Raji (cell line): ENCODE data around the gene EYS.

Source experiments
- POLR2A ChIP-seq: IDR thresholded peaks from 2 replicates; pipeline ENCODE4 v1.6.1; 2011; ENCODE audit warnings: low read depth, low read length, control low read depth; ENCODE audit not compliant: insufficient read depth

The EYS gene

DNA sequence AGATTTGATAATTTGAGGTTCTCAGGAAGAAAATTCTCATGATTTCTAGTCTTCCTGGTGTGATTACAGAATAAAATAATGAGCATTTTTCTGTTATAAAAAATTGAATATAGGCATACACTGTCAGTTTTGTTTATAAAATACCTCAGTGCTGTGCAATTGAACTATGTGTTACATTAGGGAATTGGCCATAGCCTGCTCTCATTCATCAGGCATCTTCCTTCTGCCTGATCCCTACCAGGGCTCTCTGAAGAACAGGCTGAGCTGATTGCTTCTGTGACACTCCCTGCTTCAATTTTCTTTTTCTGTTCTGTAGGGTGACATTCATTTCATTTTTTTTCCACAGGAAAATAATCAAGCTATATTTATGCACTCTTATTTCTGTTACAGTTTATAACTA lies 1908.6 kb downstream of the EYS start:
- no peak for TF ChIP-seq POLR2A

DNA sequence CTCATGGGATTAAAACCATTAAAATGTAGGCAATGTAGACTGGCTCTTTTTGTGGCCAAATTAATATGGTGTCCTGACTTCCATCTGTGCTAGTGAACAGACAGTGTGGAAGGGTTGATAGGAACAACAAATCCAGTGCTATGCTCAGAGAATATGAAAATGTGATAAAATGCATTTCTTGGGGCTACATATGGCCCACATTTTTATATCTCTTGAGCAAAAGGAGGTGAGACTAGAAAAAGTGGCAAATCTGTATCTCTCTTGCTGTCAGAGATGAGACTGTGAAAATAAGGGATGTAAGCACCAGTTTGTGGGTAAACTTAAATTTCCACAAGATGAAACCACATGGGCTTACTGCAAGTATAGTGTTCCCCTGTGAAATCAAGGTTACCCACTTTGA lies 1909.3 kb downstream of the EYS start:
- TF ChIP-seq POLR2A = no peak

DNA sequence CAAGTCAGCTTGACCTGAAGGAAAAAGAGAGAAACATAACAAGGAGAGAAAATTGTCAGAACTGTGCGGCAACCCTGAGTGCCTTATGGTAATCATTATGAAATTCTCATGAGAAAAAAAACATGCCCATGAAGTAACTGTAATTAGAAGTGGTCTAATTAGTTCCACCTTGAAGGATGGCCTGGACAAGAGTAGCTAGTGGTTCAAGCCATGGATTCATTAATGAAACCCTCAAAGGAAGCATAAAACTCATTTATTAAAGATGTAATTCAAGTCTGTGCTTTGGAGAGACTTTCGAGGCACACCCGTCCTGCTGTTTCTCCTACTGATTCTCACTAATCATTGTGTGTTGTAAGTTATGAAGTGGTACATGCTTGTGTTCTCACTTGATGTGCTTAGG lies 1911.2 kb downstream of the EYS start:
- TF ChIP-seq POLR2A = no peak

DNA sequence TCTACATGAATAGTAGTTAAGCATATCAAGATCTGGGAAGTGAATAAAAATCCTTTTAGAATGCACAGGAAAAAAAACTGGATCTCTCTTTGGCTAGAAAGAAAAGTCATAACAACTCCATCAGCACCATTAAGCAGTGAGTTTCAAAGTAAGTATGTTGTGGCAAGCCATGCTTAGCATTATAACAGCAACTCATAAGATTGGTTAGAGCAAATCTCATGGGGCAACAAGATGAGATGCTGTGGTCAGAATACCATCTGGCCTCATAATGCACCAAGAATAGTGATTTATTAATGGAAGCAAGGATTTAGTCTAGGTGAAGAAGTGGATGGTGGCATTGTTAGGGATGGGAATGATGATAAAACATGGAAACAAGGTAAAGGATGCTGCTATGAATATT lies 1912.0 kb downstream of the EYS start:
- TF ChIP-seq POLR2A = no peak

DNA sequence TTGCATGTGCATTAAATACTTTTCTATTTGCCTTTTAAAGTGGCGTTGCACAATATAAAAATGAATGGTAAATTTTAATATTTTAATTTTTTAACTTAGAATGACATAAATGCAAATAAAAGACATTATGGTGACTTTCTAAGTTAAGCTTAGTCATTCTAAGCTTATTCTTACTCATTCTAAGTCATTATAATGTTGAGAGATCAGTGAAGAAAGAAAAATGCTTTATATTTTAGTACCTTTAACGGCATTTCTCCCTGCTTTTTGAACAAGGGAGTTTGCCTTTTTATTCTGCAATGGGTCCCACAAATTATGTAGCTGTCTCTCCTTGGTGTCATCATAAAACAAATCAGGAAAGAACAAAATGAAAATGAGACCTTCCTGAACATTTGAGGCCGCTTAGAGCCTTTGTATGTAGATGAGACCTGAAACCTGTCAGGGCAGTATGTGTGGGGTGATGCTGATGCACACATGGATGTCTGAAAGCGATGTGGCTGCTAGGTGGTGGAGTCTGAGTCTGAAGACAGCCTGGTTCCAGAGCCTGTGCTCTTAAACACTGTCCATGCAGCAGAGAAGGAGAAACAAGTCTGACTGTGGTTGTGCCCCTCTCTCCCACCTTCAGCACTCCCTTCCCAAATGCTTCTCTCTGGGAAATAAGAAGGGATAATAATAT lies 1913.4 kb downstream of the EYS start:
- TF ChIP-seq POLR2A = no peak

DNA sequence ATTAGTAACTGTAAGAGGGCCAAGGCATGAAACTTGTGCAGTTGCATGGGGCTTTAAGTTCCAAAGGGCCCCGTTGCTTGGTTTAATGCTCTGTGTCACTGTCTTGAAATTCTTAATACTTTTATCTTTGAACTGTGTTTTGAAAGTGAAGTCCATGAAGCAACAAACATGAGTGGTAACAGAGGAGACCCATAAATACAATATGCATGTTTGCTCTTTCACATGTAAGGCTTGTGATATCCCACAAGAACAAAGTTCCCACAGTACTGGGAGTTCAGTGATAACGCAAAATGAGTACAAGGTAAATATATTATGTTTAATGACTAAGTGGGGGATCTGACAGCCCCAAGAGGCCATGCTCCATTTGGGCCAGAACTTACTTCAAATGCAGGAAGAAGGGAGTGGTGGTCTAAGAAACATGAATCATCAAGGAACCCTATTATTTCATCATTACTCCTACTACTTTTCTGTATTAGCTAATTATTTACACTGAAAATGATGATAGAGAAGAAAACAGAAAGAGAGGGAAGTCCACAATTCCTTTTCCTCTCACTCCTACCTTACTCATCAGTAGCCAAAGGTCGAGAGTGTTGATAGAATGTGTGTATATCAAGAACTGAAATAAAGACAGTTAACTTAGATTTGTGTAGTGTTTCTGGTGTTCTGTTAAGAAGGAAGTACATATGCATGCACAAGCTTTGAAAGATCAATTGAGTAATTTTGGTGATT lies 1914.1 kb downstream of the EYS start:
- TF ChIP-seq POLR2A = no peak

DNA sequence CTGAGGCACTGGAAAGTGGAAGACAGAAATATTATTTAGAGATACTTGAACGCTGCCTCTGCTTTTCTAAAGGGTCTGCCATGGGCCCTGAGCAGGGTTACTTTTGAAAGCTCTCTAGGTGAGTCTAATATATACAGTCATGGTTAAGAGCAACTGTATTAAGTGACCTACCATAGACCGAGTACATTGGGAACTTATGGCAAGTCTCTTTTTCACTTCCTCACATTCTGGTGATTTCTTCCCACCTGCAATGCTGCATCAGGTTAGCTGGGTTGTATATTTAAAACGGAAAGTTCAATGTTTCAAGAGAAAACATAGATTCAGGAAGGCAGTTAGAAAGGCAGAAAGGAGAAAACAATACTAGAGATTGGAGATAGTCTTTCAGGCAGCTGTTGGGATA lies 1916.7 kb downstream of the EYS start:
- no peak for TF ChIP-seq POLR2A

DNA sequence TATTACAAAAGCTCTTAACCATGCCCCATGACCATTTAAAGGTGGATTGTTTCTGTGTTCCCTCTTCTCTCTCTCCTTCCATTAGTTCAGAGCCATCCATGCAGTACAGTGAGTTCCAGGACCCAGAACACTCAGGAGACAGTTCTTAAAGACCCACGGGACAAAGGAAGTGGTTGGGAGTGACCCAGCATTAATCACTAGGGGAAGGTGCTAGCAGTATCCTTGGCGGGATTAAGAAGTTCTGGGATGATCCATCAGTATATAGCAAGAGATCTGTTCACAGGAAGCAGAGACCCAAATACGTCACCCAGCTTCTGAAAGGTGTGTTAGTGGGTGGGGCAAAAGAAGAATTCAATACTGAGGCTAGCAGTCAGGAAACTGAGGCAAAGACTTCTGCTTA lies 1917.3 kb downstream of the EYS start:
- TF ChIP-seq POLR2A = no peak

DNA sequence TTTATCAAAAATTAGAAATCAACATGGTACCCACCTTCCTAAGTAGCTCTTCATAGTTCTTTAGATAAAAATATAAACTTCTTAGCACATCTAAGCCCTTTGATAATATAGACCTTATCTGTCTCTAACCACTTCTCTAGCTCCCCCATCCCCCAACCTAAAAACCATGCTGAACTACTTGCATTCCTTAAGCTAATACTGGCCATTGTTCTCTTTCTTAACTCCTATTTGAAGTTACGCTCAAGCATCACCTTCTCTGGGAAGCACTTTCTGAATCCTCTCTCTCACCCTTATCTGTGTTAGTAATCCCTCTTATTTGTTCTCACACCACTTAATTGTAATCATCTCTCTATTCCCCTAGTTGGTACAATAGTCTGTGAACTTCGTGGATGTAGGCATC lies 1918.5 kb downstream of the EYS start:
- no peak for TF ChIP-seq POLR2A

DNA sequence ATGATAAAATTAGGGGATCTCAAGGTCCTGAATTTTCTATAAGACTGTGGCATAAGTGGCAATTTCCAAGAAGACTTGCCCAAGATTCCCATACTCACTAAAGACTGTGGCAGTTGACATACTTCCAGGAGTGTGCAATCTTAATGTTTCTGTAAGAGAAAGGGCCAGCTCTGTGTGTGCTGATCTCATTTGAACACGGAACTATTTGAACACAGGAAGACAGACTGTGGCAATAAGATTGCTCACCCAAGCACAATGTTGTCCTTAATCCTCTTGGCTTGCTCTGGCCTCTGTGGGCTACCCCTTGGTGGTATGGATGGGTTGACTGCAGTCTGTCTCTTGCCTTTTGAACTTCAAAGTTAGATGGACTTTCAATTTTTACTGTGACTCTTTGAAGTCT lies 1920.0 kb downstream of the EYS start:
- TF ChIP-seq POLR2A = no peak

DNA sequence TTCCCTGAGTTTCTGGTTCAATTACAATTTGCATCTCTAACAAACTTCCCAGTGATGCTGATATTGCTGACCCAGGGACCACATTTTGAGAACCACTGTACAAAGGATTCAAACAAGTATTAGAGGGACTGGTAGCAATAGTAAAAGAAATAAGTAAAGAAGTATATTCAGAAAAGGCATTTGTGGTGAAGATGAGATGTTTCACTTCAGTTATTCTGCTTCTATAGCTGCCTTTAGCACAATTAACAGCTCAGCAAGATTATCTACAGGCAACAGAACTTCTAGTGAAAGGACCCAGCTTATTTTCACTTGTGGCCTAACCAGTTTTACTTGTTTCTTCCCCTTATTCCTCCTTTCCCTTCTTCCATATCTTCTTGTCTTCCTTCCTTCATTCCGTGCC lies 1922.0 kb downstream of the EYS start:
- TF ChIP-seq POLR2A = no peak

DNA sequence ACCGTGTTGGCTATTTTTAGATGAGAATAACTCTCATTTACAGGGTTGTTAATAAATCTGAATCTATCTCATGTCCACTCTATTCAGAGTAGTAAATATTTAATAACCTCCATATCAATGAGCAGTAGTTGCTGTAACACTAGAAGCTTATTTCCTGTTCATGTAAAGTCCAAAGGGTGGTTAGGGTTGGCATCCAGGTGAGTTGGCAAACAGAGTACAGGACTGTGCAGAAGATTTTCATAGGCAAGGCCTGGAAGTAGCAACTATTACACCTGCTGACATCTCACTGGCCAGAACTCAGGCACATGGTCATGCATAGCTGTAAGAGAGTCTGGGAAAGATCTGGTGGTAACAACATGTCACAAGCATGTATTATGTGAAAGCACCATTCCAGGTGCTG lies 1923.9 kb downstream of the EYS start:
- no peak for TF ChIP-seq POLR2A

DNA sequence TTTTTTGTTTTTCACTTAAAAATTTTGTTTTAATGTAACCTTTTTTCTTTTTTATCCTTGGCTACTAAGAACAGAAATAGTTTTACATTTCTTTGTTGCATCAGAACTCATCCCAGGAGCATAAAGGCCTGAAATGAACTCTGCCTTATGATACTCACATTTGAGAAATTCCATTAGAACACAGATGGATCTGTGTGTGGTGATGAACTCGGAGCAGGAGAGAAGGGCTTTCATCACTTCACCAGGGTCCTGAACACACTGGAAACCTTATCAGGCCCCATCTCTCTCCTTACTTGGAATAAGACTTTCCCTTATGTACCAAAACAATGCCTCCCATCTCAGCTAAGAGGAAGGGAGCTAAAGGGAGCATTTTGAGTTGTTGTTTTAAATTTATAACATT lies 1932.1 kb downstream of the EYS start:
- TF ChIP-seq POLR2A = no peak

DNA sequence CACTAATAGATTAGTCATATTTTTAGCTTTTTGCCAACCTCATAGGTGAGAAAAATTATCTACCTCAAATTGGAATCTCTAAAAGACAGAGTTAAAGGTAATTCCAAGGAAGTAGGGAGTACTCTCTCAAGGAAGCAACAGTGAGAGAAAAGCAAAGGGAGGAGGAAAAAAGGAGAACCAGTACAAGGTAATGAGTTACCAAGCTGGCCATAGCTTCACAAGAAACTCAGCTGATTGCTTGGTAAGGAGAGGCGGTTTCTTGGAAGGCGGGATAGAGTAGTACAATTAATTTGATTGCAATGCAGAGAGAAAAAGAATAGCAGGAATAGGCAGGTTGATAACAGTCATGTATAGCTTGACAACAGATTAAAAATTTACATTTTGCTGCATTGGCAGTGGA lies 1933.8 kb downstream of the EYS start:
- TF ChIP-seq POLR2A = no peak

DNA sequence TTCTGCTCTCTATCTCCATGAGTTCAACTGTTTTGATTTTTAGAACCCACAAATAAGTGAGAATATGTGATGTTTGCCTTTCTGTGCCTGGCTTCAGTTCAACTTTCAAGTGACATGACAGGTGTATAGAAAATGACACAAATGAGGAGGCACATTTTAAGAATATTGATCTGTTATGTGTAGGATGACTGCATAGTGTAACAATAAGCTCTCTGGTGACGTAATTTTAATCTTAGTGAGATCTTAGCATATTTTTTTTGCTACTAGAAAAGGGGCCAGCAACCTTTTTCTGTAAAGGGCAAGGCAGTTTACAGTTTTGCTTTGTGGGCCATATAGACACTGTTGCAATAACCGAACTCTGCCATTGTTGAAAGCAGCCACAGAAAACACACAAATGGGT lies 1941.2 kb downstream of the EYS start:
- TF ChIP-seq POLR2A = no peak

DNA sequence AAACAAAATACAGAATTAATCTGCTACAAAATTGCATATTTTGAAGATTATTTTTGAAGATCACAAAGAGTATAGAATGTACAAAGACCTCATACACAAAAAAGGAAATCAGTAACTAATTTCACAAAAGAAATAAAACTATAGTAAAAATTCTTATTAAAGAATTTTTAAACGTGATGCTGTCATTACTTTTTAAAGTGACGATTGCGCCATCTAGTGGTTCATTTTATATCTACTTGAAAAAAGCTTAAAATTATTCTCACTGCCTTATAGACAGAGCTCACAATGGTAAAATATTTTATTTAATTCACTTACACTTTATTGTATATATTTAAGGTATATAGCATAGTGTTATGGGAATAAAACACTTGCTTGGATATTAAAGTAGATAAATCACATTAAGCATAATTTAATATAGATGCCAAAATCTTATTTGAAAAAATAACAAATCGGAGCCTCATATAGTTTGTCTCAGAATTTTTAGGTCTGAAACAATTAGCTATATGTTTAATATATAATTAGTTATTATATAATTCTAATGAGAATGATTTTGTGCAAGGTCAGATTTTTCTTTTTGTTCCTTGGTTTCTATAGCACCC lies 1942.6 kb downstream of the EYS start:
- no peak for TF ChIP-seq POLR2A

DNA sequence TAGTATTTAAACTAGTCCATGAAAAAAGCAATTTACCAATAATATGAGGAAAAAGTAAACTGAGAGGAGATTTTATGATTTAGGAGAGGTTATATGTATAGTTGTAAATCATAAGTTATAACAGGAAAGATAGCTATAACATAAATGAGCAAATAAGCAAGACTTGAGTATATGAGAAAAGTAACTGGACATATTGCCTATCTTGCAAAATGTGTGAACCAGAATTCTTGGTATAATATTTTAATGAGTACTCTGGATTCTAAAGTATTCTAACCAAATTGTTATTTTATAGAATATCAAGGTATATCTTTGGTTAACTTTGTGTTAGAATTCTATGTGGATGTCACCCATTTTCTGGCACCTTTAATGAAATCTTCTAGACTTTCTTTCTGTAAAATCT lies 1946.8 kb downstream of the EYS start:
- TF ChIP-seq POLR2A = no peak

DNA sequence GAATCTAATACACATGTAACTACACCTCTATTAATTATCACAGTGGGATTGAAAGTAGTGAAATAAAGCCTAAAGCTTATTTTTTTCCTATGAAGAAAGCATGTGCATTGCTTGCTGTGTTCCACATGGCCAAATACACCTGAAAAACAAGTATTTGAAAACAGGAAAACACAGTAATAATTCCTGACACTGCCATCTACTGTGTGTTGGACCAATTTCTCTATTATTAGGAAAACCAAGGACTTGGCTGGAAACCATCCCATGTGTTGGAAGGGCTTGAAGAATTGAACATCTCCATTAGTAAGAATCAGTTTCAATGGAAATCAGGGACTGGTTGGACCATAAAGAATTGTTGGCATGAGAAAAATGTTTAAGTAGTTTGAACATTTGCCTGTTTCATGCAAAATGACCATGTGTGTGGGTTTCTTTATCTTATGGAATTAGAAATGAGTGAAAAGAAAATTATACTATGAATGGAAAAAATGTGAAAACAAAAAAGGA lies 1947.4 kb downstream of the EYS start:
- no peak for TF ChIP-seq POLR2A
